Endothelial cell of umbilical vein (primary cell): Measurements from ENCODE around the gene MVK. TPM values are rescaled to one million over a fixed set of nuclear protein-coding genes. Genes with fewer than 3 reads are reported as not detected.

Experiments used
- BruUV-seq: library from RNA; stranded (reverse); fragments of 400-500 nt; replicated peaks from 2 replicates; lab custom pipeline; 2021; lab: Mats Ljungman, UMichigan
- CTCF ChIA-PET: fragments of 300-600, 350-600 bp; sonication (Branson Sonifier 250); formaldehyde crosslinking; loops from one replicate; lab custom pipeline; 2021; ENCODE audit warnings: antibody characterized with exemption, inconsistent platforms; lab: Charles Lee
- POLR2A ChIA-PET: fragments of 300-600, 350-600 bp; sonication (Branson Sonifier 250); formaldehyde crosslinking; loops from one replicate; lab custom pipeline; 2021; ENCODE audit warnings: antibody characterized with exemption, inconsistent platforms; lab: Charles Lee
- DNase-seq: peaks from one replicate; pipeline ENCODE4 v3.0.0-alpha.2; 2011; ENCODE audit warnings: low read depth, low spot score
- FAIRE-seq: peaks from 2 replicates; lab custom pipeline; 2011; peaks lifted over from hg19 to GRCh38; lab: Jason Lieb, UNC
- H2AFZ ChIP-seq: 2 replicates; pipeline ENCODE4 v1.6.0; 2012; ENCODE audit warnings: low read depth, low read length, control low read depth, inconsistent platforms
- H3K27ac ChIP-seq: 2 replicates; pipeline ENCODE4 v1.5.1; 2011; ENCODE audit warnings: low read depth, mild to moderate bottlenecking, control low read depth, low read length, moderate library complexity; ENCODE audit not compliant: insufficient read depth
- H3K27me3 ChIP-seq, 2 experiments: 2 replicates each; pipeline versions ENCODE4 v1.6.0 to v1.6.1; 2011; ENCODE audit warnings: low read length in 2 of 2, mixed read lengths in 1 of 2; ENCODE audit not compliant: control insufficient read depth in 2 of 2, insufficient read depth in 2 of 2
- H3K36me3 ChIP-seq, 2 experiments: 2 replicates in 1 of 2; 3 replicates in 1 of 2; pipeline ENCODE4 v1.5.1; 2011; ENCODE audit warnings: low read length in 2 of 2, mild to moderate bottlenecking in 1 of 2, moderate library complexity in 1 of 2; ENCODE audit not compliant: control insufficient read depth in 2 of 2, insufficient read depth in 2 of 2; ENCODE audit errors: extremely low read depth in 1 of 2
- H3K4me1 ChIP-seq: 3 replicates; pipeline ENCODE4 v1.5.1; 2011; ENCODE audit warnings: mild to moderate bottlenecking, low read length; ENCODE audit not compliant: control insufficient read depth, insufficient read depth; ENCODE audit errors: extremely low read depth
- H3K4me2 ChIP-seq: 2 replicates; pipeline ENCODE4 v1.6.1; 2011; ENCODE audit warnings: low read length, control low read depth, mixed read lengths; ENCODE audit not compliant: insufficient read depth
- H3K4me3 ChIP-seq, 3 experiments: fragments of 200-600 bp in 1 of 3; sonication (generic), shearing (Covaris generic) in 1 of 3; replicated peaks in 1 of 3; 2 replicates each; pipeline ENCODE4 v1.5.1; 2011 to 2016; ENCODE audit warnings: control low read depth in 3 of 3, low read length in 3 of 3, mild to moderate bottlenecking in 2 of 3, inconsistent platforms in 1 of 3, low read depth in 1 of 3, moderate library complexity in 1 of 3; ENCODE audit not compliant: insufficient read depth in 1 of 3
- H3K79me2 ChIP-seq: 2 replicates; pipeline ENCODE4 v1.6.0; 2012; ENCODE audit warnings: low read length, inconsistent platforms; ENCODE audit not compliant: control insufficient read depth, insufficient read depth
- H3K9ac ChIP-seq: replicated peaks from 2 replicates; pipeline ENCODE3; 2011; ENCODE audit warnings: low read length, control low read depth; ENCODE audit not compliant: insufficient read depth; ENCODE audit errors: extremely low read depth
- H3K9me1 ChIP-seq: replicated peaks from 3 replicates; pipeline ENCODE4 v1.6.0; 2011; ENCODE audit warnings: mild to moderate bottlenecking, low read length; ENCODE audit not compliant: control insufficient read depth, insufficient read depth; ENCODE audit errors: extremely low read depth
- H3K9me3 ChIP-seq: replicated peaks from 2 replicates; pipeline ENCODE4 v1.5.1; 2012; ENCODE audit warnings: low read length, inconsistent platforms; ENCODE audit not compliant: control insufficient read depth, insufficient read depth
- H4K20me1 ChIP-seq: replicated peaks from 2 replicates; pipeline ENCODE3; 2011; ENCODE audit warnings: mild to moderate bottlenecking, low read length; ENCODE audit not compliant: control insufficient read depth, insufficient read depth; ENCODE audit errors: extremely low read depth
- CTCF ChIP-seq, 2 donors: IDR thresholded peaks; 1 replicate in 1 of 2; 2 replicates in 1 of 2; pipeline ENCODE4 v1.5.1; 2011; ENCODE audit warnings: low read length in 2 of 2, mild to moderate bottlenecking in 2 of 2, moderate library complexity in 2 of 2, control low read depth in 1 of 2, inconsistent platforms in 1 of 2, low read depth in 1 of 2; ENCODE audit not compliant: insufficient read depth in 1 of 2; ENCODE audit errors: extremely low read depth in 1 of 2
- EZH2 ChIP-seq: IDR thresholded peaks from 2 replicates; pipeline ENCODE4 v1.6.1; 2012; ENCODE audit warnings: borderline replicate concordance, low read depth, mild to moderate bottlenecking, moderate library complexity, low read length, inconsistent platforms; ENCODE audit not compliant: severe bottlenecking
- FOS ChIP-seq: IDR thresholded peaks from 2 replicates; pipeline ENCODE4 v1.6.1; 2011; ENCODE audit warnings: mild to moderate bottlenecking, low read length, moderate library complexity, borderline replicate concordance; ENCODE audit not compliant: insufficient read depth
- GATA2 ChIP-seq: IDR thresholded peaks from 2 replicates; pipeline ENCODE4 v1.7.0; 2011; ENCODE audit warnings: low read depth, mild to moderate bottlenecking, moderate library complexity, mixed read lengths, low read length; ENCODE audit not compliant: insufficient read length, insufficient read depth
- JUN ChIP-seq: IDR thresholded peaks from 2 replicates; pipeline ENCODE4 v1.6.1; 2011; ENCODE audit warnings: borderline replicate concordance, low read depth; ENCODE audit not compliant: insufficient read length, insufficient read depth
- MAX ChIP-seq: IDR thresholded peaks from 2 replicates; pipeline ENCODE4 v1.6.1; 2011; ENCODE audit not compliant: insufficient read depth, insufficient read length
- MYC ChIP-seq: IDR thresholded peaks from one replicate; pipeline ENCODE4 v1.6.1; 2011; ENCODE audit warnings: mild to moderate bottlenecking, low read depth, low read length
- POLR2A ChIP-seq: IDR thresholded peaks from 2 replicates; pipeline ENCODE4 v1.6.1; 2012; ENCODE audit warnings: low read depth, mild to moderate bottlenecking, control low read depth, low read length
- POLR2AphosphoS5 ChIP-seq: IDR thresholded peaks from 2 replicates; pipeline ENCODE4 v1.6.1; 2012; ENCODE audit warnings: low read depth, mild to moderate bottlenecking, control low read depth, low read length, moderate library complexity; ENCODE audit not compliant: insufficient read depth
- dilution Hi-C: fragments of 300-500 bp; cut with MboI; formaldehyde crosslinking; loops from one replicate; pipeline ENCODE4 v1.15.0; 2019; ENCODE audit warnings: low sequenced_read_pairs; ENCODE audit not compliant: extremely low pct_ligation_motif_present
- intact Hi-C: fragments of 100-400 bp; cut with micrococcal nuclease; formaldehyde crosslinking; loops from one replicate; pipeline ENCODE4 v1.10.0; 2022
- polyA plus RNA-seq, 4 experiments: library from polyadenylated mRNA; depleted of rRNA in 3 of 4; stranded (reverse) in 3 of 4; unstranded in 1 of 4; fragments of >200 nt; gene quantifications; 2 replicates each; pipeline versions ENCODE4 v1.2.1 to v1.2.3, GENCODE V29; 2011 to 2012; ENCODE audit warnings: missing spikeins in 1 of 4
- total RNA-seq: library from RNA; stranded (reverse); gene quantifications from 2 replicates; pipeline ENCODE4 v1.2.3, GENCODE V29; 2021

The MVK gene
- total and polyA plus RNA-seq, 2 donors (not counting 3 experiments of a cell fraction or from before 2014, with no cell fraction given): 32.6 to 42.6 TPM

- ChIA-PET POLR2A (no interaction called here), CTCF (no interaction called here)
- no peak overlapping the region for H3K4me2 ChIP-seq
- no peaks in the 10 kb centered on the region for H3K27me3 ChIP-seq
- intact Hi-C loops (no loop called here), dilution Hi-C loops (no loop called here)
- no peak overlapping the region for H2AFZ ChIP-seq
- no peak for DNase-seq
- H3K9ac ChIP-seq: no peak overlapping the region
- H3K9me3 ChIP-seq: no peaks in the 10 kb centered on the region
- no peaks in the 10 kb centered on the region for H3K9me1 ChIP-seq
- H3K4me3 ChIP-seq: no peak overlapping the region
- TF ChIP-seq FOS (no peak), JUN (no peak)
- H3K4me1 ChIP-seq: no peaks in the 10 kb centered on the region
- H4K20me1 ChIP-seq: no peaks in the 10 kb centered on the region
- no peak overlapping the region for H3K27ac ChIP-seq
- H3K36me3 ChIP-seq: no peaks in the 10 kb centered on the region
- FAIRE-seq: no peak
- BruUV-seq: no TSS peak
- no peaks in the 10 kb centered on the region for H3K79me2 ChIP-seq
These were observed 57.2 kb downstream of the MVK start for GRCh38 chr12:109630815-109631214.

- dilution Hi-C loops: no loop called here
- no peak for TF ChIP-seq MYC
- no peak for TF ChIP-seq CTCF (IDR thresholded peaks at IDR 0.05; ENCODE audit: extremely low read depth in 1 of 2, insufficient read depth in 1 of 2, low read depth in 1 of 2, low read length in 2 of 2)
- TF ChIP-seq GATA2: no peak
- no peak for TF ChIP-seq JUN
- no peak for TF ChIP-seq MAX
- TF ChIP-seq EZH2: no peak
- TF ChIP-seq POLR2A: no peak
- no peak for TF ChIP-seq FOS
- no peak for TF ChIP-seq POLR2AphosphoS5
- no peaks in the 10 kb centered on the region for H3K9me1 ChIP-seq
- intact Hi-C loops: no loop called here
- H2AFZ ChIP-seq: no peak overlapping the region
- no peaks in the 10 kb centered on the region for H4K20me1 ChIP-seq
- FAIRE-seq (no peak), DNase-seq (no peak)
- H3K9ac ChIP-seq: no peak overlapping the region
- no peak overlapping the region for H3K27ac ChIP-seq
- CTCF ChIA-PET: no interaction called here
- no peak overlapping the region for H3K4me3 ChIP-seq
- POLR2A ChIA-PET: no interaction called here
- no peaks in the 10 kb centered on the region for H3K27me3 ChIP-seq
- H3K9me3 ChIP-seq: no peaks in the 10 kb centered on the region
- no peaks in the 10 kb centered on the region for H3K36me3 ChIP-seq
- no peak overlapping the region for H3K4me2 ChIP-seq
- no peaks in the 10 kb centered on the region for H3K79me2 ChIP-seq
- H3K4me1 ChIP-seq: no peaks in the 10 kb centered on the region
- BruUV-seq: no TSS peak
These were observed 57.7 kb downstream of the MVK start for GRCh38 chr12:109631302-109631701.
